Measurements from ENCODE around the gene DDR2.

Gene DDR2

GRCh38 chr1:162732094-162732493, 99.8 kb downstream of the DDR2 start:
- no peak for DNase-seq (ENCODE audit: insufficient read length, low spot score)
- no peak for FAIRE-seq
- no peak for TF ChIP-seq CTCF (IDR thresholded peaks at IDR 0.05; ENCODE audit: insufficient read depth, missing control alignments)

GRCh38 chr1:162732566-162733335, 100.5 kb downstream of the DDR2 start:
- no peak for DNase-seq (ENCODE audit: insufficient read length, low spot score)
- no peak for TF ChIP-seq CTCF (IDR thresholded peaks at IDR 0.05; ENCODE audit: insufficient read depth, missing control alignments)
- no peak for FAIRE-seq

GRCh38 chr1:162733336-162733590, 101.0 kb downstream of the DDR2 start:
- TF ChIP-seq CTCF (IDR thresholded peaks at IDR 0.05; ENCODE audit: insufficient read depth, missing control alignments): no peak
- no peak for FAIRE-seq

DNA sequence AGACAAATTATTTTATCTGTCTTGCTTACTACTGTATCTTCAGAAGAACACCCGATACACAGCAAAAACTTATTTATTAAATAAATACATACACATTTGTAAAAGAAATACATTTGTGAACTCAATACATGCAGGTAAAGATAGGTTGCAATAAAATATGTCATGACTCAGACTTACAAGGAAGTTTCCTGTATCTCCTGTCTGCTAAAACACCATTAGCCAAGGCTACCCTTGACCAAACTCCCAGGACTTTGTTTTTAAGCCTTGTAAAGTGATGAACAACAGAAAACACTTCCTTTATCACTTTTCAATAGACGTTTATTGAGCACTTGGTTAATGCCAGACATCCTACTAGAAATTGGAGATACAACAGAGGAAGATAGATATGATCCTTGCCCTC, 101.8 kb downstream of the DDR2 start:
- no peak for TF ChIP-seq CTCF (IDR thresholded peaks at IDR 0.05; ENCODE audit: insufficient read depth, missing control alignments)
- FAIRE-seq (no peak), DNase-seq (ENCODE audit: insufficient read length, low spot score) (no peak)

More at GRCh38 chr1:162733336-162733590, 101.0 kb downstream of the DDR2 start:
- DNase-seq (ENCODE audit: insufficient read length, low spot score): no peak

GRCh38 chr1:162736184-162736583, 103.9 kb downstream of the DDR2 start:
- FAIRE-seq (no peak), DNase-seq (ENCODE audit: insufficient read length, low spot score) (no peak)
- TF ChIP-seq CTCF (IDR thresholded peaks at IDR 0.05; ENCODE audit: insufficient read depth, missing control alignments): no peak

- no peak for DNase-seq (ENCODE audit: insufficient read length, low spot score)
- TF ChIP-seq CTCF (IDR thresholded peaks at IDR 0.05; ENCODE audit: insufficient read depth, missing control alignments): no peak
- no peak for FAIRE-seq
Measured at GRCh38 chr1:162736633-162737067, 104.4 kb downstream of the DDR2 start.

GRCh38 chr1:162740755-162741154, 108.5 kb downstream of the DDR2 start:
- DNase-seq (ENCODE audit: insufficient read length, low spot score) (no peak), FAIRE-seq (no peak)
- TF ChIP-seq CTCF (IDR thresholded peaks at IDR 0.05; ENCODE audit: insufficient read depth, missing control alignments): no peak
